C4-2B (cell line): ENCODE measurements around the gene TMEM52.

ENCODE experiments used
- CTCF ChIP-seq: fragments of 450-650 bp; conservative IDR thresholded peaks from 2 replicates; pipeline ENCODE4 v1.5.1; 2017; ENCODE audit warnings: mild to moderate bottlenecking
- ZFX ChIP-seq: fragments of 450-650 bp; IDR thresholded peaks from 2 replicates; pipeline ENCODE4 v1.6.1; 2017

- TF ChIP-seq CTCF (no peak), ZFX (no peak)
These were observed 5.8 kb upstream of the TMEM52 start for GRCh38 chr1:1924849-1925248.
